ENCODE measurements around the gene DNHD1. TPM values are rescaled to one million over a fixed set of nuclear protein-coding genes. Genes with fewer than 3 reads are reported as not detected.

Gene DNHD1
- total RNA-seq, 1 experiment from 2014 or later = 11.5 TPM

GRCh38 chr11:6475936-6476335 lies 21.1 kb upstream of the DNHD1 start (continued):
- TF ChIP-seq ARID4B (CRISPR knock-in tag; IDR thresholded peaks at IDR 0.05; ENCODE audit: borderline replicate concordance) = no peak
- no peak for TF ChIP-seq CTCF (IDR thresholded peaks at IDR 0.05)
- TF ChIP-seq FOXP1 (CRISPR knock-in tag; IDR thresholded peaks at IDR 0.05; ENCODE audit: borderline replicate concordance) = no peak
- no peak for TF ChIP-seq STAT6 (CRISPR knock-in tag; conservative IDR thresholded peaks at IDR 0.05; ENCODE audit: low read depth)

- peaks cover 26% of the 10 kb centered on the region for H3K36me3 Mint-ChIP-seq
- H3K4me3 Mint-ChIP-seq = no peak overlapping the region
- ATAC-seq (peak; percentile 1; the same call in 1 of the 2 replicates), DNase-seq (ENCODE audit: low spot score) (no peak)
- no peaks in the 10 kb centered on the region for H3K9me3 Mint-ChIP-seq
- H3K27ac Mint-ChIP-seq = no peak overlapping the region
- TF ChIP-seq ZNF121 (CRISPR knock-in tag; IDR thresholded peaks at IDR 0.05) = no peak
- no peak for TF ChIP-seq ZSCAN18 (CRISPR knock-in tag; IDR thresholded peaks at IDR 0.05)
- TF ChIP-seq, protein P1, sequence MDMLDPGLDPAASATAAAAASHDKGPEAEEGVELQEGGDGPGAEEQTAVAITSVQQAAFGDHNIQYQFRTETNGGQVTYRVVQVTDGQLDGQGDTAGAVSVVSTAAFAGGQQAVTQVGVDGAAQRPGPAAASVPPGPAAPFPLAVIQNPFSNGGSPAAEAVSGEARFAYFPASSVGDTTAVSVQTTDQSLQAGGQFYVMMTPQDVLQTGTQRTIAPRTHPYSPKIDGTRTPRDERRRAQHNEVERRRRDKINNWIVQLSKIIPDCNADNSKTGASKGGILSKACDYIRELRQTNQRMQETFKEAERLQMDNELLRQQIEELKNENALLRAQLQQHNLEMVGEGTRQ (CRISPR knock-in tag; IDR thresholded peaks at IDR 0.05) = no peak
- TF ChIP-seq SMAD3 (CRISPR knock-in tag; IDR thresholded peaks at IDR 0.05; ENCODE audit: borderline replicate concordance) = no peak
- TF ChIP-seq ZMAT4 (CRISPR knock-in tag; IDR thresholded peaks at IDR 0.05) = no peak
- 0 out of 2 replicates have a peak, but pooled peaks have one; percentile 27 for TF ChIP-seq NFYB (CRISPR knock-in tag; conservative IDR thresholded peaks at IDR 0.05; ENCODE audit: low read depth)
- TF ChIP-seq, protein P2, sequence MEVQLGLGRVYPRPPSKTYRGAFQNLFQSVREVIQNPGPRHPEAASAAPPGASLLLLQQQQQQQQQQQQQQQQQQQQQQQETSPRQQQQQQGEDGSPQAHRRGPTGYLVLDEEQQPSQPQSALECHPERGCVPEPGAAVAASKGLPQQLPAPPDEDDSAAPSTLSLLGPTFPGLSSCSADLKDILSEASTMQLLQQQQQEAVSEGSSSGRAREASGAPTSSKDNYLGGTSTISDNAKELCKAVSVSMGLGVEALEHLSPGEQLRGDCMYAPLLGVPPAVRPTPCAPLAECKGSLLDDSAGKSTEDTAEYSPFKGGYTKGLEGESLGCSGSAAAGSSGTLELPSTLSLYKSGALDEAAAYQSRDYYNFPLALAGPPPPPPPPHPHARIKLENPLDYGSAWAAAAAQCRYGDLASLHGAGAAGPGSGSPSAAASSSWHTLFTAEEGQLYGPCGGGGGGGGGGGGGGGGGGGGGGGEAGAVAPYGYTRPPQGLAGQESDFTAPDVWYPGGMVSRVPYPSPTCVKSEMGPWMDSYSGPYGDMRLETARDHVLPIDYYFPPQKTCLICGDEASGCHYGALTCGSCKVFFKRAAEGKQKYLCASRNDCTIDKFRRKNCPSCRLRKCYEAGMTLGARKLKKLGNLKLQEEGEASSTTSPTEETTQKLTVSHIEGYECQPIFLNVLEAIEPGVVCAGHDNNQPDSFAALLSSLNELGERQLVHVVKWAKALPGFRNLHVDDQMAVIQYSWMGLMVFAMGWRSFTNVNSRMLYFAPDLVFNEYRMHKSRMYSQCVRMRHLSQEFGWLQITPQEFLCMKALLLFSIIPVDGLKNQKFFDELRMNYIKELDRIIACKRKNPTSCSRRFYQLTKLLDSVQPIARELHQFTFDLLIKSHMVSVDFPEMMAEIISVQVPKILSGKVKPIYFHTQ (CRISPR knock-in tag; IDR thresholded peaks at IDR 0.05) = no peak
- no peak for TF ChIP-seq TEAD4 (CRISPR knock-in tag; IDR thresholded peaks at IDR 0.05)
- ChIA-PET CTCF (interaction anchor here (0.9 to 5.4 kb wide), 9 partner anchors 14 to 114 kb away, joined by 3 to 68 read pairs (median 7); partner anchors contain the start of gene SMPD1), POLR2A (no interaction called here)
- H3K27me3 Mint-ChIP-seq (ENCODE audit: low read depth) = peaks cover 7% of the 10 kb centered on the region
- peaks cover 38% of the 10 kb centered on the region for H3K4me1 Mint-ChIP-seq
These were observed 20.5 kb upstream of the DNHD1 start for GRCh38 chr11:6476571-6476970.
